NCI-H2196 treated with DMSO at 0.1 percent for 48 hours (cell line): ENCODE data around the gene EFHC1.

ENCODE experiments used
- DNase-seq: peaks from one replicate; lab custom pipeline; 2025; ENCODE audit not compliant: unreplicated experiment; lab: John Stamatoyannopoulos, UW

EFHC1 gene

DNA sequence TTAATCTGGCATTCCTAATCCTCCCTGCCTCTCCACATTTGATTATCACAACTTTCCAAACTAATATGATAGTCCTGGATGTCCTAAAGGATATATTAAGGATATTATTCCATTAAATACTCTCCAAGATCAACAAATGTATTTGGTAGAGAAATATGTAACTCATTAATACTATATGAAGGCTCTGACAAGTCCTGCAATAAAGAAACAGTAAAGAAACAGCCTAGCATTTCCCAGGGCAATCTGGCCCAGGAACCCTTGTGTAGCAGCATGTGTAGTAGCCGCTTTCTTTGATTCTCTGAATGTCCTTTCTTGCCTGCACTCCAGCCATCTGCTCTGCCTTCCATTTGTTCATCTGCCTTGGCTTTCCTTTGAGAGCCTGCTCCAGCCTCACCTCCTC lies 133.0 kb downstream of the EFHC1 start:
- no peak for DNase-seq

DNA sequence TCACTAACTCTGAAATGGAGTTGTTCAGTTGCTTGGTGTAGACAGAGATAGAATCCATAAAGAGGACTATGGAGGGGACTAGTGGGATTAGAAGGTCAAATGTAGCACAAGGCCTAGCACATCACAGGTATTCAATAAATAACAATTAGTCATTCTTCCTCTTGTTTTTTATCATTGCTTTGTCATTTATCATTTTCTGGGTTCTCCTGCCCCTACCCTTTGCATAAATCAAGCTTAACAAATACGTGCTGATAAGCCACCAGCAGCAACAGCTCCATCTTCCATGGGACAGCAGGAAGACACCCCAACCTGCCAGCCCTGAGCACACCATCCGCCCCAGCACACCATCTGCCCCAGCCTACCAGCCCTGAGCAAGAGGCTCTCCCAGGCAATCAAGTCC lies 133.6 kb downstream of the EFHC1 start:
- DNase-seq, result no peak

DNA sequence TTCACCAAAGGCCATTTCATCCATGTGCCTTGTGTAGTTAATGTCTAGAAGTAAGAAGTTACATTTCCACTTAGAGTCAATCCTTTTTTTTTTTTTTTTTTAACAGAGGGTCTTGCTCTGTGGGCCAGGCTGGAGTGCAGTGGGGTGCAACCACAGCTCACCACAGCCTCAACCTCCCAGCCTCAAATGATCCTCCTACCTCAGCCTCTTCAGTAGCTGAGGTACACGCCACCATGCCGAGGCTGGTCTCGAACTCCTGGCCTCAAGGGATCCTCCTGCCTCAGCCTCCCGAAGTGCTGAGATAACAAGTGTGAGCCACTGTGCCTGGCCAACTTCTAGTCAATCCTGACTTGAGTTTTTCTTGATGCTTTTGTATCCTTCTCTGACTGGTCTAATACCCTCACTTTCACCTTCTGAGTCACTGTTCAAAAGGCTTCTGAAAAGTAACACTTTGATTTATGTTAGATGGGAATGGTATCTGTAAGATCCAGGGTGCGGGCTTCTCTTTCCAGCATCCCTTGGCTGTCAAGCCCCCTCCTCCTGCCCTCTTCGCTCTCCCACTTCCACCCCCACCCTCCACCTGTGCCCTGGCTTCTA lies 134.6 kb downstream of the EFHC1 start:
- no peak for DNase-seq

DNA sequence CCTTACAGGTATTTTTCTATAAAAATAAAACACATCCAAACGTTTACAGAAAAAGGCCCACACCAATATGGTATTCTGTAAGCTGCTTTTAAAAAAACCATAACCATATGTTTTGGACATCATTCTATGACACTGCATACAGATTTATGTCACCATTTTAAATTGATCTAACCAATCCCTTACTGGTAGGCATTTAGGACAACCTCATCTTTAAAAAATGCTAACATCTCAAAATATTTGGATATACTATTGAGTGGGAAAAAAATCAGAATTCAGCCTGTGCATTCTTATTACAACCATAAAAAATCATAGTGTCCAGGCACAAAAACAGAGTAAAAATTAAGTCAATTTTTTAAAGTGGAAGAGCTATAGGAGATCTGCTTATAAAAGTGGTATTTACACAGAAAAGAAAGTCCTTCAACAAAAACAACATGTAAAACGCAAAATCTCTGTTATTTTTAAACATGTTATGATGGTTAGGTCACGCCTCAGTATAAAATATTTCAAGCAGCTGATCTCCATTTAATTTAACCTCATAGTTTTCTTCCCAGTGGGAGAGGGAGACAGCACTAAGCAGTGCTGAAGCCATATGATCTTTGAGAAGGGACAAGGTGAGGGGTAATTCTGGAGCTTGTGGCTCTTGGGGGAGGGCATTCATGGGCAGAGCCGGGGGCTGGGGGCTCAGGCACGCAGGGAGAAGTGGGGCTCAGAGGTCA lies 135.5 kb downstream of the EFHC1 start:
- no peak for DNase-seq

DNA sequence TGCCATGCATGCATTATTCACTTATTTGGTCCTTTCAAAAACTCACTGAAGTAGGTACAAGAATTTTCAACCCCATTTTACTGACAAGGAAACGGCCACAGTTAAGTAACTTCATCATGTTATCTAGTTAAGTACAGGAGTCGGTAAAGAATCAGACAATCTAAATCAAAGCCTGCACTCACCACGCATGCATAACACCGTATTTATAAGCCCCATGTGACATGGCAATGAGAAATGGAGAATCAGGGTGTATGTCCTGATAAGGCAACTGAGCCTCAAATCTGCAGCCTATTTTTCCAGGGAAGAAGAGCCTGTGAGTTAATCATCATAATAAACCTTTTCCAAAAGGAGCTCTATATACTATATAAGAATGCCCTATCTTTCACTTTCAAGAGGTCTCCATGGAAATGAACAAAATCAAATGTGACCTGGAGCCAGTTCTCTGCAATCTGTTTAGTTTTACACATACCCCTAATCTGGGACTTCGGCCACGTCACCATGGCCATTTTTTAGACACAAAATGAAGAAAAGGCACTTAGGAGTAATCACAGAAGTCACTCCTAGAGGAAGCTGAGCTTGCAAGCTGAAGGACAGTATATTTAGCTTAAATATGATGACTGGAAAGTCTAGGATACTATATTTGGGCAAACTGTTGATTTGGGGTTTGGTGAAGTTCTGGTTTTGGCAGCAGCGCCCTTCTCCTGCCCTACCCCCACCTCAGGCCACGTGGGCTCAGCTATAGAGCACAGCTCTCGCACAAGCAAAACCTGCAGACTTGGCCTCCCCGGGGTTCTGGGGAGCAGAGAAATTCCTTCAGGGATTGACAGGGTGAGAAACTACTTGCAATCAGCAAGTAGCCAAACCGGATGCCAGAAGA lies 137.5 kb downstream of the EFHC1 start:
- DNase-seq, result no peak

DNA sequence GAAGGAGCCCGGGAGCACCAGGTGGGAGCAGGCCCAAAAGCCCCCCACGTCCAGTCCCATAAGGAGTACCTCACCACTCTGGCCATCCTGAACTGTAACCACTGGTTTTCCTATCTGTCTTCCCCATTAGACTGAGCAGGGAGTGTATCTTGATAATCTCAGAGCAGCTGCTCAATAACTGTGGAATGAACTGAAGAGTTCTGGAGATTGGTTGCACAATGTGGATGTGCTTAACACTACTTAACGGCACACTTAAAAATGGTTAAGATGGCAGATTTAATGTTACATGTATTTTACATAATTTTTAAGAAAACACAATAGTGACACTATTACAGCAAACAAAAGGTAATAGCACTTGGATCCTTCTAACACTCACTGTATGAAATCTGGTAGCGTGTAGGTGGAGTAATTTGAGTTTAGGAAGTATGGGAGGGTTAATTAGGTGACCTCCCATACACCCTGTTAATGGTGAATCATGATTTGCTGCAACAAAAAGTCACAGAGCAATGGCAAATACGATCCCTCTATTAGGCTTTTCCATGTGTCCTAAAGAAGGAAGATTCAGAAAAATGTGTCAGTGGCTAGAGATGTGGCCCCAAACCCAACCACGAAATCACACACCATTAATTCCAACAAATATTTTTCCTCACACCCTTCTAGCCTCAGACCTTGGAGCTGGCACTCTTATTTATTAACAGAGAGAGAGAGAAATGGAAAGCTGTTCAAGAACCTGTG lies 138.3 kb downstream of the EFHC1 start:
- DNase-seq, result no peak

DNA sequence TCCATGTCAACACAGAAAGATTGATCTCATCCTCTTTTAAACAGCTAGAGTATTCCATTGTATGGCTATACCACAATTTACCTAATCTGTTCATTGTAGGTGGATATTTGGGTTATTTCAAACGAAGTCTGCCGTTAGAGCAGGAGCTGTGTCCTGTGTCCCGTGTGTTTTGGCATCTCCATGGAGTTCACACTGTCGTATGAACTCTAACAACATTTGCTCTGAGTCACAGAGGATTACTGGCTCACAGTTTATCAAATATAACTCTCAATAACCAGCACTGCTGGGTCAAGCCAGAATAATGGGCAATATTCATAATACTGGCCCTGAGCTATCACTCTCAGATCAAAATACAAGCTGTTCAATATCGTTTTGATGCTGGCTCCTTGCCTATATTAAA lies 140.3 kb downstream of the EFHC1 start:
- no peak for DNase-seq

DNA sequence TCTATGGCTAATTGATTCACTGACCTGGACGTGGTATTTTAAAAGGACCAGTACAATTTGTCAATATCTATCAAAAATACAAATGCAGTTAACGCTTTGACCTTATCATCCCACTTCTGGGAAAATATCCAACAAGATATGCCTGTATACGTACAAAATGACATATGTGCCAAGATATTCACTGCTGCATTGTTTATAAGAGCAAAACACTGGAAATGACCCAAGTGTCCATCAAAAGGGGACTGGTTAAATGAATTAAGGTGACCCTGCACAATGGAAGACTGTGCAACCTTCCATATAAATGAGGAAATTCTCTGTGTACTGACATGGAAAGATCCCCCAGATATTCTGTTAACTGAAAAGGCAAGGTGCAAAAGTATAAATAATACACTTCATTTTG lies 142.8 kb downstream of the EFHC1 start:
- DNase-seq, result no peak

DNA sequence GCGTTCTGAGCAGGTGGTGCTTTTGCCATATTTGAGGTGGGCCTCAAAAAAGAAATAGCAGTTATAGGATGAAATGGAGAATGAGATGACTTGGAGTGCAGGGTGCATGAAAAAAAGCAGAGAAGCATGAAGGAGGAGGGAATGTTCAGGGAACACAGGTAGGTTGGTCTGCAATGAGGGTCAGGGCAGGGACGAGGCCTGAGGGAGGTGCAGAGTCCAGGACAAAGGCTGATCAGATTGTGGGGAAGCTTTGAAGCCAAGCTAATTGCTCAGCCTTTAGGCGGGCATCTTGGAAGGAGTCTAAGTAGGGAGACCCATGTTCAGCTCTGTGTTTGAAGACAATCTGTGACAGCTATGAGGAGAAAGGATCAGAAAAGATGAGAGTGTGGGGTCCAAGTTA lies 144.7 kb downstream of the EFHC1 start:
- DNase-seq, result no peak

DNA sequence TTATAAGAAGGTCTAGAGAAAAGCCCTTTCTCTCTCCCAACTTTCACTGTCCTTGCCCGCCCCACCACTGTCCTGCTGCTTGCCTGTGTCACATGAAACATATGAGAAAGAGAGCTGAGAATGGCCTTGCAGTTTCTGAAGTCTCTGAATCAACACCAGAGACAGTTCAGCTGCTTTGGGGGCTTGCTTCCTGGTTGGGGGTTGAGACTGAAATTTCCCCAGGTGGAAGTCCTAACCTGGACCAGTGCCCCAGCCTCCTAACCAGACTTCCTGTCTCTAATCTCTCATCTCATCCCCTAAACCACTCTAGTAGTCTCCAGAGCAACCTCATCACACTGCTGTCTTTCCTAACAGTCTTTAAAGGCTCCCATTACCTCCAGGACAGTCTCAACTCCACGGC lies 146.1 kb downstream of the EFHC1 start:
- DNase-seq, result no peak

DNA sequence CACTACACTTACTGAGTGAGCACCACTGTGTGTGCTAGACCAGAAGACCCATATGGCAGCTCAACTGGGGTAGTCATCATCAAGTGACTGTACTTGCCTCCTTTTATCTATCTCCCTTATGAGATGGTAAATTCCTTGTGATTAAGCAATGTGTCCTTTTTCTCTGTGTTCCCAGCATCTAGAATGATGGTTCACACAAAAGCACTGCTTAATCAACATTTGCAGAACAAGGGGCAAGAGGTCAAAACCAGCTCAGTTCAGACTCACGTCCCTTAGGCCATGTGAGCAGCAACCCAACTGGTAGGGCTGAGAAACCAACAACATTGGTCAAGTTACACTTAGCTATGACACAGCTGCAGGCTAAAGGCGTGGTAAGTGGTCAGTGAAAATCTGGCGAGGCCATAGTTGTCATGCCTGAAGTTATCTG lies 146.7 kb downstream of the EFHC1 start:
- DNase-seq, result no peak

DNA sequence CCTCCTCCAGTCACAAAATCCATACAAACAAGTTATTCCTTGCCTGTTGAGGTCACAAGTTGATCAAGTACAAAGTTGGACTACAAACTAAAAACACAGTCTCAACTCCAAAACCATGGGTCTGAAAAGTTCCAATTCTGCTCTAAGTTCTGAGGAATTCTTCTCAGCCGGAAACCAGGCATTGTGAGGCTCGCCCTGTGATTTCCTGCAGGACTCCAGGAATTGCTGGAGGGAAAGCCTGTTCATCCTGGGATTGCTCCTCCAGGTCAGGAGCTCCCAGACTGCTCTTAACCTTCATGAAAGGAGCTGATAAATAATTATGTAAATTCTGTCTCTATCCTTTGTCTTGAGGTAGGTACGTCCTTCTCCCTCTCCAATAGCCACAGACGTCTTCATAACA lies 148.2 kb downstream of the EFHC1 start:
- no peak for DNase-seq

DNA sequence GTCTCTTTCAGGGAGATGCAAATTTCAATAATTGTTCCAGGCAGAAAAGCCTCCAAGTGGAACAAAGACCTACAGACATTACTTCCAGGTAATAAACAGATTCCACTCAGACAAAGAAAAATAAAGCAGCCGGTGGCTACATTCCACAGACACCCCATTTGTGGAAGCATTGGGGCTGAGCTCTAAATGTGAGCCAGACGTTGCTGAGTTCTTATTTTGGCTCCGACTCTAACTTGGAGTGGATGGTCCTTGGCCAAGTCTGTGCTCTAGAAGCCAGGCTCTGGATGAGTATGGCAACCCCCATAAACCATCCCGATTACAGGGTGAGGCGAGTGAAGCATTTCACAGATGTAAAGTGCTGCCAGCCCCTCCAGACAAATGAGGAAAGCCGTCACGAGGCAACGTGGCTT lies 150.2 kb downstream of the EFHC1 start:
- no peak for DNase-seq

DNA sequence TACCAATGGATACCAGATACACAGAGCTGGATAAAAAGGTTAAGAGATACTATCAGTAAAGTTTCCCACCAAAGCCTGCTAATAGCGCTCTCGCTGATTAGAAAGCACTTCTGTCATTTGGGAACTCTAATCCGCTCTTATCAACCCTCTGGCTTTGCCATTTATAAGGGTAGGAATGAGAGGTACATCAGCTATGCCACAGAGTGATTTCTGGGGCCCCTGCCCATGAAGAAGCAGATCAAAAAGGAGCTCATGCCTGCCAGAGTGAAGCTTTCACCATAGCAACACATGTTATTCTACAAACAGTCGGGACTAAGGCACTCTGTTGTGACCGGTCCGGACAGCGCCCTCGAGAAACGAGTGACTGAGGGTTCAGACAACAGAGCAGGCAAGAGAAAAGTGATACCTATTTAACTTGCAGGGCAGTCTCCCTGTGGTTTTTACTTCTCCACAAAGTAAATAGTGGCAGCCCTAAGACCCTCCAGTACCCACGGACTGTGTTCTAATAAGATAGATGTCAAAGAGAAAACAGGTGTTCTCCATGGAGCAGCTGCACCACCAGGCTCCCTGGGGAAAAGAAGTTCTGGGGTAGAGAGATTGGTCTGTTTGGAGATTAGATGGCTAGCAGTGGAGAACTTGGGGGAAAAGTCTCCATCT lies 151.1 kb downstream of the EFHC1 start:
- no peak for DNase-seq

DNA sequence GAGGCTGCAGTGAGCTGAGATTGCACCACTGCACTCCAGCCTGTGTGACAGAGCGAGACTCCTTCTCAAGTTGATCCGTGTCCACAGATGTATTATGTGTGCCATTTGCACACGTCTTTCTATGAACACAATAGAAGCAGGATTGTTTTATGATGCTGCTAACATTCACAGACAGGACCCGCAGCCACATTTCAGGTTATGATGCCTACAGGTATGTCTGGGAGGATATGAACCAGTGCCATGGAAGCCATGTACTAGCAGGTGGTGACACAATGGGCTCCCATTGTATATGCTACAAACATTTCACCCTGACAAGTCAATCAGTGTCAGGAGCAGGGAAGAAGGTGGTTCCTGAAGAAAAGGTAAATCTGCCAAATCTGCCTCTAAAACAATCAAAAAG lies 152.4 kb downstream of the EFHC1 start:
- DNase-seq, result no peak

DNA sequence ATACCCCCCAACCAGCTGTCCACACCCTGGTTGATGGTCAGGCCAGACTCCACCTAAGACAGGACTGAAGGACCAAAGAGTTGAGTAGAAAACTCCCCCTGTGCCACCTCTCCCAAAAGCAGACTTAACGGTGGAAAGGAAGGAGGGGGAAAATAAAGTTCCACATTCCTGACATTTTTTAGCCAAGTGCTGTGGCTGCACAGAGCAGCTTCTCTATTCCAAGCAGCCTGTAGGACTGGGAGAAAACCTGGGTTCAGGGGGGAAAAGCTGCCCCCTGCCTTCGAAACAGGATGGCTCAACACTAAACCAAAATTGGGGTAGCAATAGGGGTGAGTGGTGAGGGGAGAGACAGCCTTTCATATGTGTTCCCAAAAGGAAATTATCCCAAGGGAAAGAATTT lies 153.2 kb downstream of the EFHC1 start:
- DNase-seq, result no peak
